Activated T-cell treated with anti-CD3 and anti-CD28 coated beads, Interleukin-2, amount 50 U/mL, for 48 hours (primary cell): Measurements from ENCODE around the gene FGF6.
"Not testable (repeated sequence)": the region's sequence is repeated elsewhere in the genome, so short reads cannot be mapped to it uniquely, and the experiment has no call there.

Source experiments
- DNase-seq, 2 experiments: peaks; one replicate each; pipeline ENCODE4 v3.0.0-alpha.2; 2020

FGF6 gene

DNA sequence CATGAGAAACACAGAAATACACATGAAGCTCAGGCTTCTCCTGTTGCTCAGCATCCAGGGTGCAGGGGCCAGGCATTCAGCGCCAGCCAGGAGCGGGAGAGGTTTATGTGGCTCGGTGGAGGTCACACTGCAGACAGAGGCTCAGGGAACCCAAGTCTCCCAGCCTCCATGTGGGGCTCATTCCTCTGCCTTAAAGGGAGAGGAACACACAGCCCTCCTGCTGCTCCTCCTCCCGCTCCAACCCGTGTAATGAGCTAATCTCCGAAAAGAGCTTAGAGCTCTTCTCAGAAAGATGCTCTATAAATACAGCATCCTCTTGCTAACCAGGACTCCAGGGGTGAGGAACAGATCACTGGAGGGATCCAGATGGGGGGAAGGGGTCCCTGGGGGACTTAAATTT is 28.2 kb downstream of the FGF6 start:
- no peak for DNase-seq

DNA sequence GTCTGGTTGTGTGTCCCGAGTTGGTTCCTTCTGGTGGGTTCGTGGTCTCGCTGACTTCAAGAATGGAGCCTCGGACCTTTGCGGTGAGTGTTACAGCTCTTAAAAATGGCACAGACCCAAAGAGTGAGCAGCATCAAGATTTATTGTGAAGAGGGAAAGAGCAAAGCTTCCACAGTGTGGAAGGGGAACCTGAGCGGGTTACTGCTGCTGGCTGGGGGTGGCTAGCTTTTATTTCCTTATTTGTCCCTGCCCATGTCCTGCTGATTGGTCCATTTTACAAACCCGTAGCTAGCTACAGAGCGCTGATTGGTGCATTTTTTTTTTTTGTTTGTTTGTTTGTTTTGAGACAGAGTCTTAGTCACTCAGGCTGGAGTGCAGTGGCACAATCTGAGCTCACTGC is 29.3 kb downstream of the FGF6 start:
- DNase-seq = no peak

DNA sequence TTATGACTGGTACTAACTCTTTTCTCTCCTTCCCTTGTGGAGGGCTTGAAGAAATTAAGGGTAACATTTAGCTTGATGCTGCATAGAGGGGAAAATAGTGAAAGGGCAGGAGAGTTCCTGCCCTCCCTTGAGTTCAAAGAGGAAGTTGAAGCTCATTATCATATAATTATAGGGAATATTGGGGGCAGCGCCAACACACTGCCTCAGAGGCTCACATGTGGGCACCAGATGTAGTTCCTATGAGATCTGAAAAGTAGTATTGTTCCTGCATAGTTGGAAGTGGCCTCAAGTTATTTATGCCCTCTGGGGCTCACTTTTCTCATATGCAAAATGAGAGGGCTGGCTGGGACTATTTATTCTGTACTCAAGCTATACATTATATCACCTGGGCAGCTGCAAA is 33.1 kb downstream of the FGF6 start:
- DNase-seq = no peak

DNA sequence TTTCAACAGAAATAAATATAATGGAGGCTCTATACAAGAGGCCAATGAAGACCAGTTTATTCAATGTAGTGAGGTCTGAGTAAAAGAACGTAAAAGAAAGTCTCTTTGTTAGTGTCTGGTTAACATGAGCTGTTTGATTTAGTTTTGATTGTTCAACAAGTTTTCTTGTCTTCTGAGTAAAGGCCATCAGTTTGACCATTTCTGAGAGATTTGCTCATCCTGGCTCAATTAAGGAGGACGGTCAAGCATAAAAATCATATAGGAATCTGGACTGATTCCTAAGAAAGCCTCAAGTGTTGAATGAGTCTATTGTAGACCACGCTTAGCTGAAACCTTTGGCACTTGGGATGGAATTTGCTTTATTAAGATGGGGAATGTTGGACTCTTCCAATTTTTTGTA is 33.6 kb downstream of the FGF6 start:
- DNase-seq = no peak

DNA sequence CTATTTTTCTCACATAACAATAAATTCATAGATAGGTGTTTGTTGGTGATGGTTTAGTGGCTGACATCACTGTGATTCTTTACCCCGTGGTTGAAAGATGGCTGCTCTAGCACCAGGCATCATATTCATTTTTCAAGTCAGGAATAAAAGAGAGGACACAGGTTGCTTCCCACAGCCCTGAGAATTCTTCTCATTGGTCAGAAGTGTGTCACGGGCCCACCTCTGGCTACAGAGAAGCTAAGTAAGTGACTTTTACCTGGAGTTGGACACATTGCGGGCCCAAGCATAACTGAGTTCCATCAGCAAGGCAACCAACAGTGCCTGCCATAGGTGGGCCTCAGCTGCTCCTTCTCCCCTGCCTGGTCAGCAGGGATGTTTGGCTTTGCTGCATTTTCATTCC is 38.5 kb downstream of the FGF6 start:
- no peak for DNase-seq

DNA sequence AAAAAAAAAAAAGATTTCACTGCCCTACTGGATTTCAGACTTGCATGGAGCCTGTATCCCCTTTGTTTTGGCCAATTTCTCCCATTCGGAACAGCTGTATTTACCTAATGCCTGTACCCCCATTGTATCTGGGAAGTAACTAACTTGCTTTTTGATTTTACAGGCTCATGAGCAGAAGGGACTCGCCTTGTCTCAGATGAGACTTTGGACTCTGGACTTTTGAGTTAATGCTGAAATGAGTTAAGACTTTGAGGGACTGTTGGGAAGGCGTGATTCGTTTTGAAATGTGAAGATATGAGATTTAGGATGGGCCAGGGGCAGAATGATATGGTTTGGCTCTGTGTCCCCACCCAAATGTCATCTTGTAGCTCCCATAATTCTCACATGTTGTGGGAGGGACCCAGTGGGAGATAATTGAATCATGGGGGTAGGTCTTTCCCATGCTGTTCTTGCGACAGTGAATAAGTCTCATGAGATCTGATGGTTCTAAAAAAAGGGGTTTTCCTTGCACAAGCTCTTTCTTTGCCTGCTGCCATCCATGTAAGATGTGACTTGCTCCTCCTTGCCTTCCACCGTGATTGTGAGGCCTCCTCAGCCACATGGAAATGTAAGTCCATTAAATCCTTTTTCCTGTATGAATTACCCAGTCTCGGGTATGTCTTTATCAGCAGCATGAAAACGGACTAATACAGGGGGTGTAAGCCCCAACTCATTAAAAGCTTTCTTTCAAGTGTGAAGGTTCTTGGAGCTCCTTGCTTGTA is 40.6 kb downstream of the FGF6 start:
- not testable (repeated sequence) for DNase-seq

DNA sequence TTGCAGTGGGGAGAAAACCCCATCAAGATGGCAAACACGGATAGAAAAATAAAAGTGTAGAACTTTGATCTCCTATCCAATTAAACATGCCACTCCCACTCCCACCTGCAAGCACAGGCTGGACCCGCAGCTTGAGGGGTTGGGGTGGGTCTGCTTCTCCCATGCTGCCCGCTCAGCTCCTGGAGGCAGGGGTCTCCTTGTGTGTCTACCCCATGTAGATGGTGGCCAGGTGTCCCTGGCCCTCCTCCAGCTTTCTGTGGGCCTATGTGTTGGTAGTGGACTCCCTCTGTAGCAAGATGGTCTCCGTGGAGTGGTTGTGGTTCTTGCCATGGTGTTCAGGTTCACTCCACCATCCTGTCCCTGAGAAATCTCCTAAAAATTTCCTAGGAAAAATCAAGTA is 42.6 kb downstream of the FGF6 start:
- no peak for DNase-seq

DNA sequence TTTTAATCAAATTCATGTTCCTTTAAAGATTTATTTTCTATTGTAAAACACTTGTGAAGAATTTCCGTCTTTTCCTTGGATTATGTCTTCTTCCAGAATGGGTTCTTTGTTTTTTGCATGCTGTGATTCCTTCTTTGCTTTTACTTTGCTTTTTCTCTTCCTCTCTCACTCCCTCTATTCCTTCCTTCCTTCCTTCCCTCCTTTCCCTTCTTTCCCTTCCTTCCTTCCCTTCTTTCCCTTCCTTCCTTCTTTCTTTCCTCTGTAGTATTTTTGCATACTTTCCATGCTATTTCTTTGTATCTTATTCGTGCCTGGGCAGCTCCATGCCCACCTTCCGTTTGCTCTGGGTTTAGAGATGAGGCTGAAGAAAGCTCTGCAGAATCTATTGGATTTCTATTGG is 44.5 kb downstream of the FGF6 start:
- DNase-seq = no peak

DNA sequence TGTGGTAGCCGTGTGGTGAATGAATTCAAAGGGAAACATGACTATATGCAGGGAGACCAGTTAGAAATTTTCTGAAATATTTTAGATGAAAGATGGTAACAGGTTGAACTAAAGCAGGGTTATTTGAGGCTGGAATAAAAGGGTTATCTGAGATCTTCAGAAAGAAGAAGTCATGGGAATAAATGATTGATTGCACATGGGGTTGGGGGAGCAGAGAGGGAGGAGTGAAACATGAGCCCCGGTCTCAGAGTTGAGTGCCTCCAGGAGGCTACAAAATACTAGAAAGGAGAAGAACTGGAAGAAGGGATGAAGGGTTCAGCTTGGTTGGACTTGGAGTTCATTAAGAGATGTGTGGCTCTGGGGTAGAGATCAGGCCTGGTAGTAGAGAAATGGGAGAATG is 49.8 kb downstream of the FGF6 start:
- DNase-seq = no peak

DNA sequence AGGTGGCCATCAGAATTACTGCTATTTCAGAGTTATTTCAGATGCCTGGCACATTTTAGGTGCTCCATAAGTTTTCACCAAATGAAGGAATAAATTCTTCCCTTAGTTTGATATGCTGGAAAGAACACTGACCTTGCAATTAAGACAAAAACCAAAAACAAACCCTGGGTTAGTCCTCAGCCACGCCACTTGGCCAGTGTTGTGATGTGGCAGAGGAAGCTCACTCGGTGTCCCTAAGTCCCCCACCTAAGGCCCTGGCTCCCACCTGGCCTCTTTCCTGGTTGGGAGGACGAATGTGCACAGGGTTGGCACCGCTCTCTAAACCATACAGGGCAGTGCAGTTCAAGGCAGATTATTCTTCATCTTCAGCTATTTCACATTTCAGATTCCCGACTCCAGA is 52.4 kb downstream of the FGF6 start:
- no peak for DNase-seq

DNA sequence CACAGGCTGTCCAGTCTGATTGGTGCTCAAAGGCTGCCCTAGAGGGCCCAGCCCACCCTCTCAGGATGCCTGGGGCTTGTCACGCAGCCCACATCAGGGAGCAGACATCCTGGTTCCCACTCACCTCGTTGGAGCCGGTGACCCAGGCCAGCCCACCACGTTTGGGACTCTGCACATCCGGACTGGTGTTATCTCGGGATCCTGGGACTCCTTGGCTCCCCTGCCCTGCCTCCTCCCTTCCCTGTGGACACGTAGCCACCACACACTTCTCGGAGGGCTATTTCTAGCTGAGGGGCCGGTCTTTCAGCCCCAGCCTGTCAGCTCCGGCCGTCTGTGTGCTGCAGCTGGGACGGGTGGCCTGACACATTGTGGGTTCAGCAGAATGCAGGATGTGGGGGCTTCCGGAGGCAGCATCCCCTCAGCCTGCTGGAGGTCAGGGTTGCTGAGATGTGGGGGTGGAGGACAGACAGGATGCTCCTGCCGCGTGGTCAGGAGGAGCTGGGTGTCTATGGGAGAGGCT is 53.3 kb downstream of the FGF6 start:
- DNase-seq = no peak

DNA sequence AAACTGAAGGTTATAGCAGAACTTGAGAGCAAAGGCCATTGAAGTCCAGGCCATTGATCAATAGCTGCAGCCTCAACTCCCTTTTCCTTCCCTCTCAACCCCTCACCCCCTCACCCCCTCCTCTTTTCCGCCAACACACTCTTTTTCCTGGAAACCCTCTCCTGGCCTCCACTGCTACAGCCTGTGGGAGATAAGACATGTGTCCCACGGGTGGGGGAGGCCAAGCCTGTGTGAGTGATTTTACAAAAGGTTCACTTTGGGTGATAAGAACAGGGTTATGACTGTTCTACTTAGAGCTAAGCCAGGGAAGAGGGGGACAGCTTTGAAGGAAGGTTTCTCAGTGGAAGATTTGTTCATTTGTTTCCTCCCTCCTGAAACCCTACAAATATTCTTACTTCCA is 57.0 kb downstream of the FGF6 start:
- no peak for DNase-seq

DNA sequence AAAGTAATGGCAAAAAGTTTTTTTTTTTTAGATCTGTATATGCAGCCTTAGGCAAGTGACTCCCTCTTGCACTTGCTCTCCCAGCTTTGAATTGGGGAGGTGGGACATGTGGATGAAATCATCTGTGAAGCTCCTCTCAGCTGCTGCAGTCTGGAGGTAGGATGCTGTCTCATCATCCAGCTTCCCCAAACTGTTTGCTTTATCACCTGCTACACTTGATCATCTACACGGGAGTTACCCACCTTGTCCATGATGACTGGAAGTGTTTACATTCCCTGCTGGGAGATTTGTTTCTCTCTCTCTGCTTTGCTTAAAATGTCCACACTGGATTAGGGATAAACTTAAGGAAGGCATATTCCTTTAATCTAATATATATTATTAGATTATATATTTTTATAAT is 57.6 kb downstream of the FGF6 start:
- no peak for DNase-seq

DNA sequence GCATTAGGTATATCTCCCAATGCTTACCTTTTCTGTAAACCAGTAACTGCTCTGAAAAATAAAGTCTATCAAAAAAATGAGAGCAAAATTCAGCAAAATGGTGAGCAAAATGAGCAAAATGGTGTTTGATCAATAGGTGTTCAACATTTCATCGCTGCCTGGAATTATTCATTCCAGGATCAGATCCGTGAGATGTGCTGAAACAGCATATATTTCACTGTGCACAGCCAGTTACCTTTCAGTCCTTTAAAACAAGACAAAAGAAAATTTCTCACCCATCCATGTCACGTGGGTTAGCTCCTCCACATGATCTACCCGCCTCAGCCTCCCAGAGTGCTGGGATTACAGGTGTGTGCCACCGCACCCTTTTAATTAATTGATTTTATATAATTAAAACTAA is 58.0 kb downstream of the FGF6 start:
- DNase-seq = no peak

DNA sequence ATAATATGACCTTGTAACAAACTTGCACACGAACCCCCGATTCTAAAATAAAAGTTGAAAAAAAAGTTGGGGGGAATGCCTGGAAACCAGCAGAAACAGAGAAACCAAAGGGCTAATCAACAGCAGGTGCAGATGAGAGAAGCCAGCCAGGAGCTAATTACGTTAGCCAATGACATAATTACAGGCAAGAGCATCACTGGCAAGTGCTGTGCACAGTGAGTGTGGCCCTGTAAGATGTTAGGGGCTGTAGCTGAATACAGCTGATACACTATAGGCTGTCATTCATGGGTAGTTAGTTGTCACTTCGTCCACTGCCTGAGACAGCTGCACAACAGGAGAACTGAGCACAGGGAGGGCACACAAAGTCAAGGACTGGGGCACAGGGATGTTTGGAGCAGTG is 58.8 kb downstream of the FGF6 start:
- no peak for DNase-seq
